H9 (cell line): ENCODE results near the gene BRMS1. TPM values are rescaled to one million over a fixed set of nuclear protein-coding genes. Genes with fewer than 3 reads are reported as not detected.

Source experiments
- DNase-seq: peaks from one replicate; pipeline ENCODE4 v3.0.0-alpha.2; 2017
- H2AFZ ChIP-seq: one replicate; pipeline ENCODE4 v1.6.1; 2013; ENCODE audit warnings: mild to moderate bottlenecking, low read length, control low read depth, moderate library complexity
- H2AK5ac ChIP-seq: 2 replicates; pipeline ENCODE4 v1.6.1; 2013; ENCODE audit warnings: low read length, control low read depth, mixed read lengths; ENCODE audit not compliant: insufficient read length
- H2BK120ac ChIP-seq: one replicate; pipeline ENCODE4 v1.6.1; 2013; ENCODE audit warnings: low read depth, mild to moderate bottlenecking, low read length, control low read depth, inconsistent platforms; ENCODE audit not compliant: poor library complexity, severe bottlenecking
- H2BK12ac ChIP-seq: 2 replicates; pipeline ENCODE4 v1.6.1; 2013; ENCODE audit warnings: low read length, control low read depth, mixed read lengths, low read depth; ENCODE audit not compliant: insufficient read length
- H2BK15ac ChIP-seq: 2 replicates; pipeline ENCODE4 v1.6.1; 2013; ENCODE audit warnings: low read depth, low read length, control low read depth
- H2BK20ac ChIP-seq: one replicate; pipeline ENCODE4 v1.6.1; 2013; ENCODE audit warnings: low read depth, mild to moderate bottlenecking, low read length, control low read depth, inconsistent platforms; ENCODE audit not compliant: poor library complexity, severe bottlenecking
- H2BK5ac ChIP-seq: 2 replicates; pipeline ENCODE4 v1.6.1; 2013; ENCODE audit warnings: low read length, control low read depth, mixed read lengths; ENCODE audit not compliant: insufficient read length
- H3K14ac ChIP-seq: 2 replicates; pipeline ENCODE4 v1.6.1; 2013; ENCODE audit warnings: low read length, control low read depth; ENCODE audit not compliant: insufficient read depth
- H3K18ac ChIP-seq: 2 replicates; pipeline ENCODE4 v1.6.1; 2013; ENCODE audit warnings: low read depth, mild to moderate bottlenecking, mixed read lengths, low read length, control low read depth; ENCODE audit not compliant: insufficient read length
- H3K23ac ChIP-seq: 2 replicates; pipeline ENCODE4 v1.6.1; 2013; ENCODE audit warnings: low read length, control low read depth, mixed read lengths, low read depth; ENCODE audit not compliant: insufficient read length
- H3K23me2 ChIP-seq: 2 replicates; pipeline ENCODE4 v1.6.1; 2013; ENCODE audit warnings: low read depth, mild to moderate bottlenecking, mixed read lengths, low read length, control low read depth; ENCODE audit not compliant: insufficient read length, poor library complexity, severe bottlenecking
- H3K27ac ChIP-seq: 2 replicates; pipeline ENCODE4 v1.5.1; 2013; ENCODE audit warnings: low read length, control low read depth, mixed read lengths, low read depth; ENCODE audit not compliant: insufficient read length
- H3K27me3 ChIP-seq: 2 replicates; pipeline ENCODE4 v1.6.1; 2013; ENCODE audit warnings: low read length, control low read depth, inconsistent platforms; ENCODE audit not compliant: insufficient read depth
- H3K4ac ChIP-seq: 2 replicates; pipeline ENCODE4 v1.6.1; 2013; ENCODE audit warnings: low read depth, mild to moderate bottlenecking, control low read depth, inconsistent platforms, low read length, moderate library complexity
- H3K4me1 ChIP-seq: 2 replicates; pipeline ENCODE4 v1.6.1; 2013; ENCODE audit warnings: low read length, control low read depth, inconsistent platforms; ENCODE audit not compliant: insufficient read depth
- H3K4me2 ChIP-seq: 2 replicates; pipeline ENCODE4 v1.6.1; 2013; ENCODE audit warnings: low read length, control low read depth, mixed read lengths; ENCODE audit not compliant: insufficient read length, insufficient read depth
- H3K56ac ChIP-seq: 2 replicates; pipeline ENCODE4 v1.6.1; 2013; ENCODE audit warnings: low read depth, mild to moderate bottlenecking, mixed read lengths, low read length, control low read depth; ENCODE audit not compliant: insufficient read length
- H3K79me1 ChIP-seq: 2 replicates; pipeline ENCODE4 v1.6.1; 2013; ENCODE audit warnings: low read depth, mild to moderate bottlenecking, moderate library complexity, low read length, control low read depth, inconsistent platforms; ENCODE audit not compliant: insufficient read depth, poor library complexity, severe bottlenecking
- H3K79me2 ChIP-seq: 2 replicates; pipeline ENCODE4 v1.6.1; 2013; ENCODE audit warnings: low read length, control low read depth, inconsistent platforms; ENCODE audit not compliant: insufficient read depth
- H3K9ac ChIP-seq: 2 replicates; pipeline ENCODE4 v1.6.1; 2013; ENCODE audit warnings: low read length, control low read depth, mixed read lengths; ENCODE audit not compliant: insufficient read length; ENCODE audit errors: extremely low read depth
- H3K9me3 ChIP-seq: one replicate; pipeline ENCODE4 v1.6.1; 2013; ENCODE audit warnings: low read depth, low read length, inconsistent platforms; ENCODE audit not compliant: control insufficient read depth
- H3T11ph ChIP-seq: one replicate; pipeline ENCODE4 v1.6.1; 2013; ENCODE audit warnings: mild to moderate bottlenecking, low read length, control low read depth, inconsistent platforms
- H4K20me1 ChIP-seq: one replicate; pipeline ENCODE4 v1.6.1; 2013; ENCODE audit not compliant: control insufficient read depth, insufficient read length, insufficient read depth
- H4K5ac ChIP-seq: 2 replicates; pipeline ENCODE4 v1.6.1; 2013; ENCODE audit warnings: low read depth, mild to moderate bottlenecking, mixed read lengths, low read length, control low read depth; ENCODE audit not compliant: insufficient read length
- H4K8ac ChIP-seq: replicated peaks from 2 replicates; pipeline ENCODE4 v1.6.1; 2013; ENCODE audit warnings: low read length, control low read depth, mixed read lengths, low read depth; ENCODE audit not compliant: insufficient read length
- H4K91ac ChIP-seq: 2 replicates; pipeline ENCODE4 v1.6.1; 2013; ENCODE audit warnings: low read depth, mild to moderate bottlenecking, moderate library complexity, mixed read lengths, low read length, control low read depth; ENCODE audit not compliant: insufficient read length
- H3K27ac Mint-ChIP-seq, 3 experiments: 2 replicates in 2 of 3; 3 replicates in 1 of 3; pipeline ENCODE4 v1.8.0; 2020 to 2021; ENCODE audit warnings: mixed read lengths in 3 of 3, mild to moderate bottlenecking in 1 of 3, moderate library complexity in 1 of 3
- H3K27me3 Mint-ChIP-seq: 2 replicates; pipeline ENCODE4 v1.8.0; 2021; ENCODE audit warnings: low read depth, mild to moderate bottlenecking, moderate library complexity, mixed read lengths
- H3K36me3 Mint-ChIP-seq, 3 experiments: 2 replicates in 2 of 3; 3 replicates in 1 of 3; pipeline ENCODE4 v1.8.0; 2020 to 2021; ENCODE audit warnings: low read depth in 3 of 3, mixed read lengths in 3 of 3; ENCODE audit not compliant: insufficient read depth in 1 of 3
- H3K4me1 Mint-ChIP-seq, 2 experiments: 2 replicates each; pipeline ENCODE4 v1.8.0; 2020; ENCODE audit warnings: mixed read lengths in 2 of 2
- H3K4me3 Mint-ChIP-seq, 2 experiments: 2 replicates in 1 of 2; 3 replicates in 1 of 2; pipeline ENCODE4 v1.8.0; 2020 to 2021; ENCODE audit warnings: mild to moderate bottlenecking in 2 of 2, mixed read lengths in 2 of 2, moderate library complexity in 1 of 2
- H3K9me3 Mint-ChIP-seq, 2 experiments: 2 replicates in 1 of 2; 3 replicates in 1 of 2; pipeline ENCODE4 v1.8.0; 2020; ENCODE audit warnings: mild to moderate bottlenecking in 2 of 2, mixed read lengths in 2 of 2, moderate library complexity in 1 of 2
- CTCF ChIP-seq: fragments of 200-600 bp; sonication (generic); conservative IDR thresholded peaks from 3 replicates; pipeline ENCODE4 v1.8.0; 2021; ENCODE audit warnings: antibody characterized with exemption, mild to moderate bottlenecking
- WGBS: extraction: QIAGEN DNeasy Blood & Tissue Kit; methylation state at CpG from one replicate; pipeline ENCODE4 v1.1.7; 2013; ENCODE audit warnings: missing lambda C conversion rate, low lambda C conversion rate, mixed read lengths; ENCODE audit not compliant: insufficient read length; ENCODE audit errors: extremely low coverage; 5-methylcytosine and 5-hydroxymethylcytosine counted together
- total RNA-seq: library from RNA; stranded (reverse); gene quantifications from 2 replicates; pipeline ENCODE4 v1.2.1, GENCODE V29; 2021

The BRMS1 gene
- total RNA-seq, 1 experiment from 2014 or later, result 50.1 TPM

- Histone ChIP-seq H3K23me2 (no peaks in the 10 kb centered on the region), H3K4ac (no peak overlapping the region), H3K4me2 (no peak overlapping the region), H2BK12ac (no peak overlapping the region), H3T11ph (no peak overlapping the region), H3K9ac (no peak overlapping the region), H2AK5ac (no peak overlapping the region), H4K91ac (no peak overlapping the region), H3K56ac (no peak overlapping the region), H3K9me3 (no peaks in the 10 kb centered on the region), H2BK20ac (no peak overlapping the region), H3K18ac (no peak overlapping the region), H3K27ac (no peak overlapping the region), H3K79me2 (no peaks in the 10 kb centered on the region), H2BK15ac (no peak overlapping the region), H4K20me1 (no peaks in the 10 kb centered on the region), H3K79me1 (no peaks in the 10 kb centered on the region), H2BK120ac (no peak overlapping the region), H2BK5ac (no peak overlapping the region), H4K5ac (no peak overlapping the region), H3K27me3 (no peaks in the 10 kb centered on the region), H3K4me1 (0 out of 2 replicates have a peak, but pooled peaks cover 3% of the 10 kb centered on the region), H2AFZ (no peak overlapping the region), H3K14ac (no peak overlapping the region), H4K8ac (no peak overlapping the region), H3K23ac (no peak overlapping the region)
- Mint-ChIP-seq H3K36me3 (peaks cover 0 to 5% (median 0%) of the 10 kb centered on the region in 3 experiments; a peak in 3 of 7 replicates), H3K27me3 (peaks cover 10% of the 10 kb centered on the region), H3K27ac (no peak overlapping the region; a peak in 1 of 7 replicates), H3K4me3 (no peak overlapping the region; a peak in 1 of 5 replicates), H3K4me1 (peaks cover 9 to 18% of the 10 kb centered on the region in 2 experiments), H3K9me3 (no peaks in the 10 kb centered on the region)
- WGBS, result no CpG with 5 or more reads among the region's 3 CpGs
- DNase-seq, result no peak
- TF ChIP-seq CTCF, result no peak
Observed at GRCh38 chr11:66329165-66329673, 15.7 kb downstream of the BRMS1 start.
